Nucleus accumbens (tissue), 56 donors: ENCODE measurements around the gene CNTNAP5.

ENCODE experiments used
- DNase-seq, 56 donors: peaks; one replicate each; lab custom pipeline; 2025; lab: John Stamatoyannopoulos, UW

The CNTNAP5 gene

DNA sequence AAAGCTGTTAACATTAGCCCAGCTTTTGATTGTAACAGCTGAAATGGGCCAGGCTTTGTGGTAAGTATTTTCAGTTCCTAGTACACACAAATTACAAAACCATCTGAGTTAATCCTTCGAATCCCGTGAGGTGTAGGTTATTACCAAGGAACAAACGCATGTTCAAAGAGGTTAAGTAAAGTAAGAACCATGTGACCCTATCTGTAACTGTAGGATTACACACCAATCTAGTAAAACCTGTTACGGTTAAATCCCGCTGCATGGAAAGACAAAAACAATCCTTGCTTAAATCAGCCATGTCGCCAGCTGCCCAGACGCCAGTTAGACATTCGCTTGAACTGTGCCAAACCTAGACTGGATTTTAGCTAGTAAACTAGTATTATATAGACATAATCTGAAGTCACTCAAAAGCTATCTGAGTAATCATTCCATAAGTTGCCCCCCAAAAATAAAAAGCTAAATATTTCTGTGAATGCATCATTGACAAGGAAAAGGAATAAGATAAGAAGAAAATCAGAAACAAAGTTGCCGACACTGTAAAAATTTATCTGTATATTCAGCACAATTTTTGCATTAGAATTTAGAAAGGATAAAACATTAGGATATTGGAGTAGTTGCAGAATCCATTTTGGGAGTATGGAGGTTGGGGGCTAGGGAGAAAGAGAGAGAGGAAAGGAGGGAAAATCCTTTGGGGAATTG lies 638.0 kb downstream of the CNTNAP5 start:
- DNase-seq, result no peak

DNA sequence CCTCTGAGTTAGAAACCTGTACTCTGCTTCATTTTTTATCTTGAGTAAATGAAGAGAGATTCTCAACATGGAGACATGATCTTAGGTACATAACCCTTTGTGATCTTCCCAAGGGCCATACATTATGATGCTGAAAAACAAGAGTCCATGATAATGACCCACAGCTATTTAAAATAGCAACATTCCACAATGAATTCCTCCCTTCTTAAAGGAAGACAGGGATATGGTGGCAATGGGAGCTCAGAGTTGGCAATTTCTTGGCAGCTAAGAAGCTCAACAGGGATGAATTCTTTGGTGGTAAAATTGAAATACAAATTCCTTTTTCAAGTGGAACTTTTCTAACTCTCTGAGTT lies 638.5 kb downstream of the CNTNAP5 start:
- DNase-seq, result no peak

DNA sequence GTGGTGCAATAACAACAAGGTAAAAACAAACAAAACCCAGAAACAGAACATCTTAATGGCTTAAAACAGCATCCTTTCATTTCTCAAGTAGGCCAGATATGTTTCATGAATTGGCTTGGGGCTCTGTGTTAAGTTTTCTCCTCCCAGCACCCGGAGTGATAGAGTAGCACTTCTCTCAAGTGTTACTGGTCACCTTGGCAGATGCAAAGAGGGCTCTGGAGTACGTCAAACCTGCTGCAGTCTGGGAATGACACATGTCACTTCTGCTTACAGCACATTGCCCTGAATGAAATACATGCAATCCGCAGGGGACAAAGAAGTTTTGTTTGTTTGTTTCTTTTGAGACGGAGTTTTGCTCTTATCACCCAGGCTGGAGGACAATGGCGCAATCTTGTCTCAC lies 639.3 kb downstream of the CNTNAP5 start:
- no peak for DNase-seq

DNA sequence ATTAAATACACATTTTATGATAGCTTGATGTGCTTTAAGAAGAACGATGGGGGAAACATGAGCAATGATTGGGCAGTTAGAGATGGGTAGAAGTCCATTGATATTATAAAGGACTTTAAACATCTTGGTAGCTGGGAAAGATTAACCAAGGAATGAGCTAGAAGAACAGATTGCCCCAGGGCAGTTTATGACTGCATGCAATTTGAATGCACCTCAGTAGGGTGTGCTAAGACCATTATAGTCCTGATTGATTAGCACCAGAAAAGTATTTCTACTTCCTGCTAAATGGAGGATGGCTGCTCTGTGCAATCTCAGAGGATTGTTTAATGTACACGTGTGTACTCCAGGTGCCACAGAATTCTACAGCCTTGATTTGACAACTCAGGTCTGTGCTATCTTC lies 641.9 kb downstream of the CNTNAP5 start:
- DNase-seq, result no peak

DNA sequence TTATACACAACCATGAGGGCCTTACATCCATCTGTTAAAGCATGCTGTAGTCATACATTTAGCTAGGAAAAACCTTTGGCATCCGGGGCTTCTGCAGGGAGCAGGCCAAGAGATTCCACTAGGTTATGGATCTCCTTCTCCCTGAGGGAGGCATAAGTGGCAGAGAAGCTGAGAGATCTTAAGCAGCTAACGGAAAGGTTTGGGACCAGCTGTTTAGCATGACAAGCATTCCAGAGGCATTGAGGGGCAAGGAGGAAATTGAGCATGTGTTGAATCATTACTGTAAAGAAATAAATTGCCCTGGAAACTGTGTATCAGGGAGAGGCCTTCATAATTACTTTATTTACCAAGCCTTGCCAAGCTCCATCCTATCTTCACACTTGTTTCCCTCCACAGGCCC lies 643.1 kb downstream of the CNTNAP5 start:
- DNase-seq, result no peak

DNA sequence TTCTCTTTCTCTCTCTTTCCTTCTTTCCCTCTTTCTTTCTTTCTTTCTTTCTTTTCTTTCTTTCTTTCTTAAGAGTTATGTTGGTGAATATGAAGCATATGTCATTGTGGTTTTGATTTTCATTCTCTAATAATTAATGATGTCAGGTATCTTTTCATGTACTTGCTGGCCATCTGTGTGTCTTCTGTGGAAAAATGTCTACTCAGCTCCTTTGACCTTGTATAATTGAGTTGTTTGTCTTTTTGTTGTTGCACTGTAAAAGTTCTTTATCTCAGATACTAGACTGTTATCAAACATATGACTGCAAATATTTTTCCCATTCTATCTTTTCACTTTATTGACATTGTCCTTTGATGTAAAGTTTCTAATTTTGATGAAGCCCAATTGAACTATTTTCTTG lies 645.1 kb downstream of the CNTNAP5 start:
- DNase-seq, result no peak

DNA sequence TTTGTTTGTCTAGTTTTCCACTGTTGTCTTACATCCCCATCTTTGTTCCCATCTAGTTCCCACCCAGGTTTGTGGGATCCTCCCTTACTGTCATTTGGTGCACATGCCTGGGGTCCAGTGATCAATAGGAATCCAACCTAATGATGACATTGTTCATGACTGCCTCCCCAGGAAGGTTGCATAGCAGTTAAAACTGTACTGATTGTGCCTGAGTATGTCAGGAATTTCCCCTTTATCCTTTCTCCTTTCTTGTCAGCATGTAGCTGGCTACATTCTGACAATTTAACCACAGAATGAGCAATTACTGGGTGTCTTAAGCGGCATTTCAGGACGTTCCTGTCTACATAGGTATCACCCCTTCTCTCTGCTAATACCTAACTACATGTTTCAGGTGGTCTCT lies 653.0 kb downstream of the CNTNAP5 start:
- no peak for DNase-seq

DNA sequence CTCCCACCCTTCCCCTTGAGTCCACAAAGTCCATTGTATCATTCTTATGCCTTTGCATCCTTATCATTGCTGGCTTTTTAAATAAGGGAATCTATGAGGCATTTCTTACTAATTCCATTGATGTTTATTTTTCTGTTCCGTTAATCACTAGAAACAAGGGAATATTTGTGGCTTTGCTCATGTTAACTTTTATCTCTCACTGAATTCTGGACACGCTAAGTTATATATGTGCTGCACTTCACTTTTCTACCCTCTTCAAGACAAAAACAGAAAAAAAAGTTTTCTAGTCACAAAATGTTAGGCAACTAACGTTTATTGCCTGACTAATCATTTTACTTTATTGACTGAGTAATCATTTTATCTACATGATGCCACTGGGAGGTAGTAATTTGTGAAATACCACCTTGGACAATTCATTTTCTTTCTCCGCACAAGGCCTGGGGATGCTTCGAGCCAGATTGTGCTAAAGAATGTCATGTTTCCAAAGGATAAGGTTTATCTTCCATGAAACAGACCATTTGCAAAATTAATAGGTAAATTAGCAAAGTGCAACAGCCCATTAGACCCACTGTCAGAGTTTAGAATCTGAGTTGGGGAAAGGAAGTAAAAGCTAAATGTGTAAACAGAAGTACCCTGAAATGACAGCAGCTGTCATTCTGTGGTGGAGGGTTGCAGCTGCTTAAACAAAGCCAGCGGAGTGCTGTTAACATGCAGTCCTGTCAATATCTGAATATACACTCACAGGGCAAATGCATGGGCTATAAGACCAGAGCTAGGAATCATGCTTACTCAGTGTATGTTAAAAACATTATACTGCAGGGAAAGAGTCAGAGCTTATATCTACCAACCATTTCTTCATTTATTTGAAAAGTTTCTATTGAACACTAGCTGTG lies 658.7 kb downstream of the CNTNAP5 start:
- no peak for DNase-seq

DNA sequence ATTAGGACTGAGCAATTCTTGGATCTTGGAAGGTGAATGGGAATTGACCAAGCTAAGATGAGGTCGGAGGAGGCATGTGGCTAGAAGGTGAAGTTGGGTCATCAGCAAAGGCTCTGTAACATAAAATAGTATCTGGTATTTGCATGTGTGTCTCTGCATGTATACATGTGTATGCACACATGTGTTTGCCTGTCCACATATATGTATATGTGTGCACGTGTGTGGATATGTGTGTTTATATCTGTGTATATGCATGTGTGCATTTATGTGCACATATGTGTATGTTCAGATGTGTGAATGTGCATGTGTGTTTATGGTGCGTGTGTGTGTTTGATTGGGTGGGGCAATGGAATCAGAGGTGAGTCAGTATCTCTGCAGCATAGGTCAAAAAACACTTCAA lies 664.3 kb downstream of the CNTNAP5 start:
- DNase-seq, result no peak

DNA sequence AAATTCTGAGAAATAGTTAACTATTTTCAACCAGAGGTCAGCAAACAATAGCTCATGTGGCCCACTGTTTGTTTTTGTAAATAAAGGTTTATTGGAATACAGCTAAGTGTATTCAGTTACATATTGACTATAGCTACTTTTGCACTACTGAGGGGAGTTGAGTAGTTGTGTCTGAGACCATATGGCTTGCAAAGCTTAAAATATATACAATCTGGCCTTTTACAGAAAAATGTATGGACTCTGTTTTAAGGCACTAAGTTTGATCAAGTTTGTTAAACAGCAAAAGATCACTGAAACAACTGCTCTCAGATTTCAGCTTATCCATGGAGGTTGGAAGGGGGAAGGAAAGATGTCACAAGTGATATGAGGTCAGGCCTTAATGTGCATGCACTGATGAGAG lies 667.1 kb downstream of the CNTNAP5 start:
- DNase-seq, result no peak

DNA sequence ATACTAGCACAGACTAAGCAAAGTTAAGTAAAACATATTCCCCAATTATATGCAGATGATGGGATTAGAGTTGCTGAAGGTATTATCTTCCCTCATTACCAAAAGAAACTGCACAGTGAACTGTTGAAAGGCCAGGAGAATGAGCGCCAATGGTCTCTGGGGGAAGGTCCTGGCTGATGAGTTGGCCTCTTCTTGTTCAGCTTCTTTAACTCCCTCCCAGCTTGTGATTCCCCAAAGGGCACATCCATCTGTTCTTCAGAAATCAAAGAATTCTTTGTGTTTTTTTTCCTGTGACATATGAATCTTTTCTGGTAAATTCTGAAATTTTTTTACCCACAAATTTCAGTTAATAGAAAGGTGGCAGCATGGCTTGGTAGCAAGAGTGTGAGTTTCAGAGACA lies 667.6 kb downstream of the CNTNAP5 start:
- no peak for DNase-seq

DNA sequence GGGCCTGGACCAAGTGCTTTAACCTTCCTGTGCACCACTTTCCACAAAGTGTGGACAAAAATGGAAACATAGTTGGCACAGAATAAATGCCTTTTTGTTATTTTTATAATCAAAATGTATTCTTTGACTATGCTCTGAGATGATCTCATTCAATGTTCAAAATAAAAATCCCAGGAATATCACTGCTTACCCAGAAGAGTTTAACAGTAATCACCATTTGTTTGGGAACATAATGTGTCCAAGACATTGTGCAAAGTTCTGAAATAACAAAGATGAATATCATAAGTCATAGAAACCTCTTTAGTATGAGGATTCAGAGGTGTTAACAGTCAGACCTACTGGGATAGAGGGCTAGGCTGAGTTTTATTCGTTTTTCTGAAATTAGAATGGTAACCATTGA lies 668.1 kb downstream of the CNTNAP5 start:
- DNase-seq, result no peak

DNA sequence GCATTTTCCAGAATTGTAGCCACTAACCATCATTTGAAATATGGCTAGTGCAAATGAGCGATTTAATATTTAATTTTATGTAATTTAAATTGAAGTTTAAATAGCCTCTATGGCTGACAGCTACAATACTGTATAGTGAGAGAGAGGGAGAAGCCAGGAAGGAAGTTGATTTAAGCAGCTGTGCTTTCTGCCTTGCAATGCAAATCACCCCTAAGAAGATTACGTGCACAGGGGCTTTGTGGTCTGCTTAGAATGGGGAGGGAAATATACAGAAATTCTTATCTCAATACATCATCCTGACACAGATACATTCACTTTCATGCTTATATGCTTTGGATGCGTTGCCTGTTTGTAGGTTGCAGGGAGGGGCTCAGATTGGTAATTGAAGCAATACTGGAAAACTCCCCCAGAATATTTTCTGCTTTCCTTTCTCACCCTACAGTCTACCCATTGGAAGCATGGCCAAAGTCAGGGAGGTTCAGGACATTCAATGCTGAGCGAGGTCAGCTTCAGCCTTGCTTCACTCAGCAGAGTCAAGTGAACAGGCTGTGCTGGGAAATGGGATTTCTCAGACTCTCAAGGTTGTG lies 674.0 kb downstream of the CNTNAP5 start:
- DNase-seq, result no peak

DNA sequence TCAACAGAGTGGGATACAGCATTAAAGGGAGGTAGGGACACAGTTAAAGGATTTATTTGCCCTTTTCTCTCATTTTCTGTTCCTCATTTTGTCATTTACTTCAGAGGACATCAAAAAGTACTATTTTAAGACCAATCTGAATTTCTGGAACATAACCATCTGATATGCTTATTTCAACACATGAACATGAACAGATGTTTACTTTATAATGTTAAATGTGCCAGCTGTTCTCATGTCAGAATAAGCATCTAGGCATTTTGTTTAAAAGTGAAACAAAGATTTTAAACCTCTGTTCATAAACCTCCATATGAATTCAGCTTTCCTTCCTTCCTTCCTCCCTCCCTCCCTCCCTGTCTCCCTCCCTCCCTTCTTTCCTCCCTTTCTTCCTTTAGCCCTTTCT lies 677.7 kb downstream of the CNTNAP5 start:
- DNase-seq, result no peak

DNA sequence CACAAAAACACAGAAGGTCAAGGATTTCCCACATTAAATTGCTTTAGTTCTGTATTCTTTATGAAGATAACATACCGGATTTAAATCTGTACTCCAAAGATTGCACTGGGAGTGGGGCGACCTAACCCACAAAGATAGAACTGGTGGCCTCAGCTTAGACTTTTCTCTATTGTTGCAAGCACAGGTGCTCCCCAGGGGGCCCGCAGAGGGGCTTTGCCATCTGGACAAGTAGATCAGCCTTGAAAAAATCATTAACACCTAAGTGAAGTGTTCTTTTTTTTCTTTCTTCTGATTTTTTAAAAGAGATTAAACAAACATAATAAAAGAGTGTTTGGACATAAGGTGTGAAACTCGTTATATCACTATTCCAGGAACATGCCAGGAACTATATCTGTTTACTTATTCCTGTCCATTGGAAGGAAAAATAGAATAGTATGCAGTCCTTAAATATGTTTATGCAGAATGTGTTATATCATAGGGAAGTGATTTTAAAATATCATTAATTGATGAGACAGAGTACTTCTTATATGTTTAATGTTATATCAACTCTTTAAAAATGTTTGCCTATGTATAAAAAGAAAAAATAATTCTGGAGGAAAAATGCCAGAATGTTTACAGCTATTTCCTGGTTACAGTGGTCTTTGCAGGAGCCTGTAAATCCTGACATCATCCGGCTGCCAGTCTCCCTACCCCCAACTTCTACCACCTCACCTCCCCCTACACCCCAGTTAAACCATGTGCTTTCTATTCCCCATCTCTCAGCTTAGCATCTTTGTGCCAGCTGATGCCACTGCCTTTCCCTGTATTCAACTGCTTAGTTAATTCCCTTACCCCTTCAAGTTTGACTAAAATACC lies 679.2 kb downstream of the CNTNAP5 start:
- no peak for DNase-seq

DNA sequence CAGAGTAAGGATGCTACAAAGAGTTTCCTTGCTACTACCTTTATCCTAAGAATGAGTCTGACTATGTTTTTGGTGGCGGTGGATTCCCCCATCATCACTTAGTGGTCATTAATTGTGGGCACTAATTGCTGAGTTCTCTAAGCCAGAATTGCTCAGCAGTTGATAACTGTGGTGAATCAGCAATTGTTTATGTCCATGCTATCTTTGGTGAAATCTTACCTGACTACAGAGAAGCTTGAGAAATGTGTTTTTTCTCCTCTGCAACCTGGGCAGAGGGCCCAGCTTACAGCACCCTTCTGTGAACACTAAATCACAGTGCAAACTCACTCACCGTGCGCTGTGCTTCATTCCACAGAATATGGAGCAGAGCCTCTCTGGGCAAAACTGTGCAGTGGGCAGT lies 683.6 kb downstream of the CNTNAP5 start:
- no peak for DNase-seq

DNA sequence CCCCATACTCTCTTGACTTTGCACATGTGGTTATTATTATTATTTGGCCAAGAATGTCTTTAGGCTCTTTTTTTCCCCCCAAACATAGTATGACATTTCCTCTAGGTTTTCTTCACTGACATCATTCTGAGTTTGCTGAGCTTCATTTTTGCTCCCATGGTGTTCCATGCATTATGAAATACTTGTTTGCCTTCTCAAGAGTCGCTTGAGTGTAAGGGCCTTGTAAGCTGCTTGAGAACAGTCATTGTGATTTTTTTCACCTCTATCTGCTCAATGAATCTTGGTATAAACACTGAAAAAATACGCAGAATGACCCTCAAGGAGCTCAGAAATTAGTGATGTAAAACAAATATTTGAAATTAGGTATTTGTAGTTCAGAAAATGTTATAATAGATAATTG lies 688.9 kb downstream of the CNTNAP5 start:
- DNase-seq, result no peak

DNA sequence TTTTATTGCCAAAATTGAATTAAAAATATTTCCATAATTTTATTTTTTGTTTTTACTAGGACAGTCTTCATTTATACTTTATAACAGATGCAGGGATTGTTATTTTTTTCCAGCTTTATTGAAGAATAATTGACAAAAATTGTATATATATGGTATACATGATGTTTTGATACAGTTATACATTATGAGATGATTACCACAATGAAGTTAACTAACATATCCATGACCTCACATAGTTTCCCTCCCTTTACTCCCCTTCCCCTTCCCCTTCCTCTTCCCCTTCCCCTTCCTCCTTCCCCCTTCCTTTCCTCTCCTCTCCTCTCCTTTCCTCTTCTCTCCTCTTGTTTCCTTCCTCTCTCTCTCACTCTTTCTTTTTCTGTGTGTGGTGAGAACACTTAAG lies 700.1 kb downstream of the CNTNAP5 start:
- no peak for DNase-seq

DNA sequence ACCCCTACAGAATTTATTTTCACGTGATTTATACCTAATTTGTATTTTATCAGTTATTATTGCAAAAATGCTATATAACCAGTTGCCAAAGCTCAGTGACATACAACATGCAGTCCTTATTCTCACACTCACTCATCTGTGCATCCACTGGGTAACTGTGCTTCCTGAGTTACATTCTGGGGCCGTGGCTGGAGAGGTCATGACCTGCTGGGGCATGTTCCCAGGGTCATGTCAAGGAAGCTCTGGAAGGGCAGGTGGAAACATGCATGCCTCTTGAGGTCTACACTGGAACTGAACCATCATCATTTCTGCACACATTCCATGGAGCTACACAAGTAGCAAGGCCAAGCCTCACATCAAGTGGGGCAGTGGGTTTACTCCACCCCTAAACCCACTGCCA lies 715.5 kb downstream of the CNTNAP5 start:
- no peak for DNase-seq

DNA sequence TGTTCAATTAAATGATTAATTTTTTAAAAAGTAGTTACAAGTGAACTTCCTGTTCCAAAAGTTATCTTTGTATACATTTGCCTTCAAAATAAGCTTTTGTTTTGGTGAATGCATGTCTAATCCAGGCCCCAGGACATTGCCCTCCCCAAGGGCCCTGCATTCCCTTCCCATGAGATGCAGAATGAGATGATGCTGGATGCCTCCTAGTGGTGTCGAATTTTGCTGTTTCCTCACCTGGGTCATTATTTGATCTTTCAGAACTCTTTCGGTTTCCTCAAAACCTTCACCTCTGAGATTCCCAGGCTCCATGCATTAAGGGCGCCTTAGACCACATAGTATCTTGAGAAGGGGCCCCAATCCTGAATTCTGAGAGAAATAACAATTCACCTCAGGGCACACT lies 728.8 kb downstream of the CNTNAP5 start:
- DNase-seq, result no peak

DNA sequence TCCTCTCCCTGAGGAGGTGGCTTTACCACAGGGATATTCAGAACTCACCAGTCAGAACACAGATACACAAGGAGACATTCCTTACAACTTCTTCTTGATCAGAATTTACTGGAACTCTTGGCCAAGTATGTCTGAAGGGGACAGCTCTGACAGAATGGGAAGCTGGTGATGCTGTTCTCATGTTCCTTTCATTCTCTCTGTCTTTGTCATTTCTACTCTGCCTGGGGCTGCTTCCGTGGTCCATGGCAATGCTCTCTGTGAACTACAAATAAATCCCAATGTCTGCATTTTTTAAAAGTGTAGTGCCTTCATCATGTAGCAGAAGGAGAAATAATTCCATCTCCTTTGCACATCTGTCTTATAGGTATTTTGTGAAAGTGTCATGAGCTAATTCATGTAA lies 730.3 kb downstream of the CNTNAP5 start:
- DNase-seq, result no peak
